ENCODE results near the gene CORT. TPM values are rescaled to one million over a fixed set of nuclear protein-coding genes. Genes with fewer than 3 reads are reported as not detected.

The CORT gene
- total and polyA plus RNA-seq, 7 donors: 0.18 to 1.1 TPM; not detected in 5

DNA sequence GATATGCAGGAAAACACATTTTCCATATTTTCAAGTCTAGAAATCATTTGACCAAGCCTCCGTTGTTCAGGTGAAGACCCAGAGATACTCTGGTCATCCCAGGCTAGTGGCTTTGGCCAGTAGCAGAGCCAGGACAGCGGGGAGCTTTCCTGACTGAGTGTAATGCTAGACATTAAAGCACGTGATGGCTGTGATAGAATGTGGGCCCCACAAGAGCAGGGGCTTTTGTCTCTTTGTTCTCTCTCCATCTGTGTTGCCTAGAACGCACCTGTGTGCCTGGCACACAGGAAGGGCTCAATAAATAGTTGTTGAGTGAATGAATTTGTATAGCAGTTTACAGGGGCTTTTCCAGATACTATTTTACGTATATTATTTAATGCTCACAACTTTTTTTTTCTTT is 9.0 kb upstream of the CORT start:
- no peaks in the 10 kb centered on the region for H3K27me3 ChIP-seq (ENCODE audit: insufficient read depth in 3 of 3, low read length in 2 of 3)
- intact Hi-C loops (cut with DNase I): no loop called here
- no peak for TF ChIP-seq CTCF (IDR thresholded peaks at IDR 0.05)
- H3K9me3 ChIP-seq: no peaks in the 10 kb centered on the region
- peaks cover 0 to 18% of the 10 kb centered on the region in 2 donors for H3K36me3 ChIP-seq (ENCODE audit: insufficient read depth in 1 of 2, low read depth in 1 of 2)
- no peak overlapping the region for H3K27ac ChIP-seq
- no peaks in the 10 kb centered on the region for H3K4me1 ChIP-seq
- 89 to 93% (median 90%) methylated on average over 5 of the region's 5 CpGs for WGBS, 3 donors
- DNase-seq (no peak), ATAC-seq (no peak)
- no peak overlapping the region for H3K4me3 ChIP-seq

- Histone ChIP-seq H3K4me3 (no peak overlapping the region), H3K36me3 (ENCODE audit: insufficient read depth in 1 of 2, low read depth in 1 of 2) (peaks cover 0 to 18% of the 10 kb centered on the region in 2 donors), H3K27ac (no peak overlapping the region), H3K9me3 (no peaks in the 10 kb centered on the region), H3K27me3 (ENCODE audit: insufficient read depth in 3 of 3, low read length in 2 of 3) (no peaks in the 10 kb centered on the region), H3K4me1 (no peaks in the 10 kb centered on the region)
- DNase-seq (no peak), ATAC-seq (no peak)
- WGBS, 3 donors: 95 to 97% (median 96%) methylated on average over 6 of the region's 6 CpGs
- intact Hi-C loops (cut with DNase I): no loop called here
- no peak for TF ChIP-seq CTCF (IDR thresholded peaks at IDR 0.05)
Observed at GRCh38 chr1:10444248-10444647, 5.6 kb upstream of the CORT start.

- no peaks in the 10 kb centered on the region for H3K4me1 ChIP-seq
- no peak overlapping the region for H3K4me3 ChIP-seq
- H3K9me3 ChIP-seq: no peaks in the 10 kb centered on the region
- peaks cover 0 to 1% (median 0%) of the 10 kb centered on the region in 3 donors for H3K27me3 ChIP-seq (ENCODE audit: insufficient read depth in 3 of 3, low read length in 2 of 3)
- intact Hi-C loops (cut with DNase I): no loop called here
- DNase-seq: no peak
- H3K36me3 ChIP-seq (ENCODE audit: insufficient read depth in 1 of 2, low read depth in 1 of 2): peaks cover 0 to 18% of the 10 kb centered on the region in 2 donors
- no peak overlapping the region for H3K27ac ChIP-seq
- WGBS, 3 donors: 92 to 93% (median 92%) methylated on average over 7 of the region's 7 CpGs
- no peak for TF ChIP-seq CTCF (IDR thresholded peaks at IDR 0.05)
- ATAC-seq: no peak
Observed at GRCh38 chr1:10444795-10445397, 4.9 kb upstream of the CORT start.

- peaks cover 0 to 6% (median 3%) of the 10 kb centered on the region in 3 donors for H3K27me3 ChIP-seq (ENCODE audit: insufficient read depth in 3 of 3, low read length in 2 of 3)
- no peak overlapping the region for H3K27ac ChIP-seq
- H3K4me3 ChIP-seq: no peak overlapping the region
- intact Hi-C loops (cut with DNase I): no loop called here
- H3K4me1 ChIP-seq: peaks cover 5% of the 10 kb centered on the region
- H3K9me3 ChIP-seq: no peaks in the 10 kb centered on the region
- DNase-seq: no peak
- peaks cover 0 to 11% of the 10 kb centered on the region in 2 donors for H3K36me3 ChIP-seq (ENCODE audit: insufficient read depth in 1 of 2, low read depth in 1 of 2)
- TF ChIP-seq CTCF (IDR thresholded peaks at IDR 0.05): no peak
- ATAC-seq: no peak
- WGBS, 3 donors: 96 to 97% (median 97%) methylated on average over 7 of the region's 7 CpGs
Observed at GRCh38 chr1:10446790-10447422, 2.9 kb upstream of the CORT start.

Measured in psoas muscle (tissue), 8 donors.